Right forelimb (tissue), 1 donor: ENCODE measurements around the gene OR10S1.
"Not testable (repeated sequence)": the region's sequence is repeated elsewhere in the genome, so short reads cannot be mapped to it uniquely, and the experiment has no call there.

ENCODE experiments used
- DNase-seq: peaks from one replicate; pipeline ENCODE4 v3.0.0-alpha.2; 2018

The OR10S1 gene, protein sequence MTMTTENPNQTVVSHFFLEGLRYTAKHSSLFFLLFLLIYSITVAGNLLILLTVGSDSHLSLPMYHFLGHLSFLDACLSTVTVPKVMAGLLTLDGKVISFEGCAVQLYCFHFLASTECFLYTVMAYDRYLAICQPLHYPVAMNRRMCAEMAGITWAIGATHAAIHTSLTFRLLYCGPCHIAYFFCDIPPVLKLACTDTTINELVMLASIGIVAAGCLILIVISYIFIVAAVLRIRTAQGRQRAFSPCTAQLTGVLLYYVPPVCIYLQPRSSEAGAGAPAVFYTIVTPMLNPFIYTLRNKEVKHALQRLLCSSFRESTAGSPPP

GRCh38 chr11:123977731-123978347, at the start of gene OR10S1:
OR10S1 (minus strand) TSS chr11:123977781; CDS start chr11:123977664, 117 bp downstream.
- no peak for DNase-seq

- DNase-seq: no peak
Measured at GRCh38 chr11:124026498-124026897, 48.9 kb upstream of the OR10S1 start, which contains the start of gene OR10G8. OR10G8 (plus strand) TSS chr11:124026798; CDS start chr11:124029623, 2,825 bp downstream.

GRCh38 chr11:124015837-124016236, 38.3 kb upstream of the OR10S1 start:
- DNase-seq: not testable (repeated sequence)

DNA sequence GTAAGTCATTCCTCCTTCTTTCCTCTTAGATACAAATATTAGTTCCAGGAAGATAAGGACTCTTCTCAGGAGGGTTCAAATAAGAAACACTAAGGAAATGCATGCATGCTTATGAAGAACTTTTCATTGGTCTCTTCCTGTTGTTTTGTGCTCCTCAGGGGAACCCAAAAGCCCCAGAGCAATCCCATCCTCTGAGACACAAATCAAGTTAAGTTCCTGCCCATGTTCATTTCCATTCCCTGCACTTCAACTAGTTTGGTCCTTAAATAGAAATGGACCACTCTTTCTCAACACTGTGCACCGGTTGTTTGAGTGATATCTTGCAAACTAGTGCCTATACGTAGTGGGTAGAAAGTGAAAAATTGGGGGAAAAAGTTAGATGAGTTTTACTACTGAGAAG, 35.1 kb upstream of the OR10S1 start, which contains the start of gene OR10G4:
OR10G4 (plus strand) TSS at position 301 of the 400 bp plus-strand sequence. CDS start 2,578 bp downstream, outside the sequence.
- DNase-seq: no peak

- DNase-seq: no peak
Measured at GRCh38 chr11:123995119-123995518, 17.5 kb upstream of the OR10S1 start, which contains the start of gene OR10G6. OR10G6 (minus strand) TSS chr11:123995161; CDS start chr11:123995161, 0 bp downstream.

DNA sequence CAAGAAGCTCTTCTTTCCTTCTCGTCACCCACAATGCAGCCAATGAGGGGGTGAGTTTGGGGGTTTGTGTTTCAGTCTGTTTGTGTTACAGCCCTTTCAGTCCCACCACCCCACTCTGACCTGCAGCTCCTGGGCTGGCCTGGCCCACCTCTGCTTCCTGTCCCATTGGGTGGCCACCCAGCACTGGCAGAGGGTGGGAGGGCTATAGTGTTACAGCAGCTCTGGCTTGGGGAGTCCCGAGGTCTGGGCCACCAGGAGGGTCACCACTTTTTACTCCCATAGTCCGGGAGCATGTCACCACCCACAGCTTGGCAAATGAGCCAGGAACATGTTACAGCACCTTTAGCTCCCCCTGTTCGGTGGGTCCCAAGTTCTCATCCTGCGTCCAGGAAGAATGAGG, 1.7 kb upstream of the OR10S1 start:
- no peak for DNase-seq

DNA sequence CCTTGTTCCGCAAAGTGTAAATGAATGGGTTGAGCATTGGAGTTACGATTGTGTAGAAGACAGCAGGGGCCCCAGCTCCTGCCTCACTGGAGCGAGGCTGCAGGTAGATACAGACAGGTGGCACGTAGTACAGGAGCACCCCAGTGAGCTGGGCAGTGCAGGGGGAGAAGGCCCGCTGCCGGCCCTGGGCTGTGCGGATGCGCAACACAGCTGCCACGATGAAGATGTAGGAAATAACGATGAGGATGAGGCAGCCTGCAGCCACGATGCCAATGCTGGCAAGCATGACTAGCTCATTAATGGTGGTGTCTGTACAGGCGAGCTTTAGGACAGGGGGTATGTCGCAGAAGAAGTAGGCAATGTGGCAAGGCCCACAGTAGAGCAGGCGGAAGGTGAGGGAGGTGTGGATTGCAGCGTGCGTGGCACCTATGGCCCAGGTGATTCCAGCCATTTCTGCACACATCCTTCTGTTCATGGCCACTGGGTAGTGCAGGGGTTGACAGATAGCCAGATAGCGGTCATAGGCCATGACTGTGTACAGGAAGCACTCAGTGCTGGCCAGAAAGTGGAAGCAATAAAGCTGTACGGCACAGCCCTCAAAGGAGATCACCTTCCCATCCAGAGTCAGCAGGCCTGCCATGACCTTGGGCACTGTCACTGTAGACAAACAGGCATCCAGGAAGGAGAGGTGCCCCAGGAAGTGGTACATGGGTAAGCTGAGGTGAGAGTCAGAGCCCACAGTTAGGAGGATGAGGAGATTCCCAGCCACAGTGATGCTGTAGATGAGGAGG, 616 bp downstream of the OR10S1 start:
- DNase-seq: no peak

DNA sequence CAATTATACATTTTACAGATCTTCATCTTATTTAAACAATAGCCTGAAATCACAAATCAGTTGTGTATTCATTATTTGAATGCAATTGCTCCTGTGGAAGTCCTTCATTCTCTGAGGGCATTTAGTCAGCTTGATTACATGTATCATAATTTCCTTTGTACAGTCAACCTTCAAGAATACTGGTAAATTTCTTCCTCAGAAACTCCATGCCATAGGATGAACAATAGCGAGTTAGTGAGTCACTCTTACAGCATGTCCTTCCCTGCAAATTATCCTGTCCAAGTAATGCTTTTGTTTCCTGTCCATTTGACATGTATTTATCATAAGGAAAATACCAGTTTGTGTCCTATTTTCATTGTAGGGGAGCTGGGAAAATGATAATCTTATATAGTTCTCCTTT, 3.8 kb downstream of the OR10S1 start:
- no peak for DNase-seq

GRCh38 chr11:123956752-123957151, 20.8 kb downstream of the OR10S1 start:
- DNase-seq: no peak

GRCh38 chr11:123945132-123945531, 32.4 kb downstream of the OR10S1 start:
- no peak for DNase-seq

DNA sequence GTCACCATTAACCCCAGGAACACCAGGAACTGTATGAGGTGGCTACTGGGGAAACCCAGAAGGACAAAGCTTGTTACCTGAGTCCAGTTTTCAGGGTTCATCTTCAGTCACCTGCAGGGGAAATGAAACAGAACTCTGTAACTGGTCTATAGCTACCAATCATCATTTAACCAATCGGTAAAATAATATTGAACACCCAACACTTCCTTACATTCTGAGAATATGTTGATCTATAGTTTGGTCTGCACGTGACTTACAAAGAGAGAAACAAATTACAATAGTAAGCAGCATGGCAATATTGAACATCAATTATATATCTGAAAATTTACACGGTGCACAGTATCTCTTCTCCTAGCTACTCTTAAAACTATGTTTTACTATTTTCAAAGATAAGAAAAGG, 33.8 kb downstream of the OR10S1 start, which contains the start of gene OR6T1:
OR6T1 (minus strand) TSS at position 101 of the 400 bp plus-strand sequence; CDS start at position 101, 0 bp downstream.
- no peak for DNase-seq

DNA sequence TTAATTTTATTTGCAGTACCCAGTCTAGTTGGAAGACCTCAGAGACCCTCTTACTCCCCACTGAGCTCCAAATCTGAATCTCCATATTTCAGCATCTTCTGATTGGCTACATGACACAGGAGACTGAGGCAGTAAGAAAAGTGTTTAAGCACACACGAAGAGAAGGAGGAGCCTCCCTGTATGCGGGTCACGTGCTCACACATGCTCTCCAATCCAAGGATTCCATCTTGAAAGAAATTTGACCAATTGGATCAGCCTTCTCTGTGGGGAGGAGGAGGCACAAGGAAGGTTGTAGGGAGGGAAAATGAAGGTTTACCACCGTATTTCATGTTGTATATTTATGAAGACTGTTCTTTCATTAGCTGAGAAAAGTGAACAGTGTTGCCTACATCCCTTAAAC, 35.2 kb downstream of the OR10S1 start:
- DNase-seq: no peak

- no peak for DNase-seq
Measured at GRCh38 chr11:123939317-123939716, 38.3 kb downstream of the OR10S1 start, which contains the start of gene OR4D5. OR4D5 (plus strand) TSS chr11:123939617; CDS start chr11:123939617, 0 bp downstream.
